Suprapubic skin (tissue), 4 donors: ENCODE measurements around the gene HAPLN1.

Source experiments
- CTCF ChIP-seq, 2 donors: fragments of 200-600 bp in 1 of 2; fragments of 450-650 bp in 1 of 2; sonication (generic) in 1 of 2; IDR thresholded peaks; one replicate each; pipeline ENCODE4 v1.5.1; 2016 to 2019; ENCODE audit warnings: antibody characterized with exemption in 2 of 2, mild to moderate bottlenecking in 1 of 2, moderate library complexity in 1 of 2
- POLR2A ChIP-seq, 2 donors: fragments of 450-650 bp; IDR thresholded peaks; one replicate each; pipeline ENCODE4 v1.6.1; 2017; ENCODE audit warnings: antibody characterized with exemption in 2 of 2, mild to moderate bottlenecking in 2 of 2, moderate library complexity in 2 of 2
- POLR2AphosphoS5 ChIP-seq, 3 donors: sonication (generic); formaldehyde crosslinking; IDR thresholded peaks; one replicate each; pipeline ENCODE4 v1.6.1; 2017; ENCODE audit warnings: antibody characterized with exemption in 3 of 3

- TF ChIP-seq POLR2A (IDR thresholded peaks at IDR 0.05) (no peak), POLR2AphosphoS5 (IDR thresholded peaks at IDR 0.05) (no peak), CTCF (IDR thresholded peaks at IDR 0.05) (no peak)
Observed at GRCh38 chr5:83654427-83654994, 66.1 kb downstream of the HAPLN1 start.
